NCI-H460 (cell line): ENCODE results near the gene DISC1. TPM values are rescaled to one million over a fixed set of nuclear protein-coding genes. Genes with fewer than 3 reads are reported as not detected.

ENCODE experiments used
- DNase-seq: peaks from one replicate; pipeline ENCODE4 v3.0.0-alpha.2; 2016; ENCODE audit warnings: low read depth; ENCODE audit errors: extremely low read depth
- total RNA-seq: library from RNA; depleted of rRNA; stranded (reverse); fragments of >200 nt; shearing (Covaris generic); gene quantifications from 2 replicates; pipeline ENCODE4 v1.2.3, GENCODE V29; 2014

Gene DISC1
- total RNA-seq, 1 experiment from 2014 or later = 1.3 TPM

DNA sequence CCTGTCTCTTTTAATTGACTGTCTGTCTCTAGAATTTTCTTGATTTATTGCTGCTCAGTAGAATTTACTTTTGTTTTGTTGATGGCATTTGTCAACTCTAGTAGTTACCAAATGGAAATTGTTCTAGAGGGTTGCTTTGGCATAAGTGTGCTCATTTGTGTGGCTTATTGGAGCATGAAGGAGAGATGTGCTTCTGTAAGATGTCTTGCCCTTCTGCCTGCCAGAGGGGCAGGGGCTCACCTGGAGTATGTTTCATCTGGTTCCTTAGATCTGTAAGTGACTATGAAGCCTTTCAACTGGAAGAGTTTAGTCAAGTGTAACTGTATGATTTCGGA lies 345.5 kb downstream of the DISC1 start:
- no peak for DNase-seq

DNA sequence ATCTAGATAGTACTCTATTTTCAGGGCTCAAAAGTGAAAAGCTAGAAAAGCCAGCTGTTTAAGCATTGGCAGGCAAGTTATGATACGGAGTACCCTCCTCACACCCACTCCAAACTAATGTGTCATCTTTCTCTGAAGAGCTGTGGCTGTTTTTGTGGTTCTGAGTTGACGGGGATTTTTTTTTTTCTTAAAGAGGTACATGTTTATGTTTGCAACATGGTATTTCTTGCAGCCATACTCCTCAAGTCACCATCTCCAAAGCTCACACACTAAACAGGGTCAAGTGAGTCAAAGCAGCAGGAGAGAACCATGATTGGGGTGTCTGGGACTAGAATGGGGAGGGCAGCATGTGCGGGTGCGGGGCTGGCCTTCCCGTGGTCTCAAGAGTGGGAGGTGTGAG lies 347.2 kb downstream of the DISC1 start:
- DNase-seq = no peak

DNA sequence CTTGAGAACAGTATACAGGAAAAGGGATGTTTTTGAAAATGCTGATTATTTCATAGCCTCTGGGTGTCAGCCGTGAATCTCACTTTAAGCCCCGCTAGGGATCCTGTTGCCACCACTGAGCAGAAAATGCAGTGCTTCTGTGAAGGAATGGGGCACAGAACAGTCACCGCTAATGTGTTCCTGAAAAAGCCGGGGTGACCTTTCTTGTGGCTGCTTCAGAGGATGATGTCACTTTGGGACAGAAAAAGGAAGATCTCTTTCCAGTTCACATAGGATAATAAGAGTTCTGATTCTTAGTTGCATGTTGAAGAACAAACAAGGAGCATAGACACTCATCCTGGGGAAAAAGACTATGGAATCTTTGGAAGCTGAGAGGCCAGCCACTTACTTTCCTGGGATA lies 349.6 kb downstream of the DISC1 start:
- DNase-seq = no peak

DNA sequence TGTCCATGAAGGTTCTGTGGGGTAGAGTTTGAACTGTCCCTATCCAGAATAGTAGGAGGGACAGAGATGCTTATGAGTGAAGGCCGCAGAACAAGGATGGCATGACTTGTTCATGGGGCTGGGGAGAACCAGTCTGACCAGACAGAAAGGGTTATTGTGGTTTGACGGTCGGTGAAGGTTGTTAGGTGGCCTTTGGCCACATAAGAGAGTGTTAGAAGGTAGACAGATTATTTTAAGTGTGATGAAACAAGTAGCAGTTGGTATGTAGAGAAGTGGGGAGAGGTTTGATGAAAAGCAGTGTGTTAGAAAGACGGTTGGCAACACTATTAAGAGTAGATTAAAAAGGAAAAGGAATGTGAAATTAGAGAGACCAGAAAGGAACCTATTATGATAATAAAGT lies 355.1 kb downstream of the DISC1 start:
- DNase-seq = no peak

DNA sequence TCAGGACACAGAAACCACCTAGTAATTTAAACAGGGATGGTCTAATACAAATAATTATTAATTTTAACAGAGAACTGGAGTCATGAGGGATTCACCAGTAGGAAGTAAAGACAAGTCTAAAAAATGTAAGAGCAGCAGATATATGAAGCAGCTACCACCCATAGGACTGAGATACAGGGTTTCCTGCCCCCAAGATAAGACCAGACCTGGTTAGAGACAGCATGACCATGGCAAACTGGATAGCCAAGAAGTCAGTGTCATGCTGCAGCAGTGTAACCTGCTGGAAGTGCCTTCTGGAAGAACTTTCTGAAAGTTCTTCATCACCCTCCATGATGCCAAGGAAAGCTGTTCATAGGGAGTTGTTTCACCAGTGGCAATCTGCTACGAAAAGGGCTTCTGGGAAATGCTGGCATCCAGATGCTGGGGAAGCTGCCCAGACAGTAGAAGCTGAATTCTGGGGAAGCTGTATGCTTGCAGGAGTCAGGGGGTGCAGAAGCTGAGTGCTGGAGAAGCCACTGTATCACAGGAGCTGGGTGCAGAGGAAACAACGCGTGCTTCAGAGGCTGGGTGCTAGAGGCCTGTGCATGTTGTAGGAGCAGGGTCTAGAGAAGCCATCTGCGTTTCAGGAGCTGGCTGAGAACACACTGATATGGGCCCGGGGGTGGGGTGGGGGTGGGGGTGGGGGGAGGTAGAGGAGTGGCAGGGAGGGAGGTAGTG lies 356.4 kb downstream of the DISC1 start:
- DNase-seq = no peak

DNA sequence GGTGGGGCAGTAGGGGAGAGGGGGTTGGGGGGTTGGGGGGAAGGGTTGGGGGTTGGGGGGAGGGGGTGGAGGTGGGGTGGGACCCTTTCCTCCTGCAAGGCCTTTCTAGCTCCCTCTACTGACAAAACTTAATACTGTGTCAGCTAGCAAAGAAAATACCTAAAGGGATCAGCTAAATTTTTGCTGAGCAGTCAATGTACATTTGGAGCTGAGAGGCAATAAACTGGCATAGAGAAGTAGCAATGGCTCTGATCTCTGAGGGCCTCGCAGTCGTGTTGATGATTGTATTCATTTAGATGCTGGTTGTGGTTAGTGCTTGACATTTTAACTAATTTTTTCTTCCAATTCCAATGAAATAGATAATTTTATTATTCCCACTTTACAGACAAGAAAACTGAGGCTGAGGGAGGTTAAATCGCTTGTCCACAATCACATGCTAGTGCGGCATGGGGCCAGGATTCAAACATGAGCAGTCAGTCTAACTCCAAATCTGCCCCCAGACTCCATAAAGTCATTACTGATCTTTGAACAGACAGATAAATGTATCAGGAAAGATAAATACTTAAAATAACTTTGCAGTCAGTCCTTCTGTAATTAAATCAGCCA lies 357.1 kb downstream of the DISC1 start:
- DNase-seq = no peak

DNA sequence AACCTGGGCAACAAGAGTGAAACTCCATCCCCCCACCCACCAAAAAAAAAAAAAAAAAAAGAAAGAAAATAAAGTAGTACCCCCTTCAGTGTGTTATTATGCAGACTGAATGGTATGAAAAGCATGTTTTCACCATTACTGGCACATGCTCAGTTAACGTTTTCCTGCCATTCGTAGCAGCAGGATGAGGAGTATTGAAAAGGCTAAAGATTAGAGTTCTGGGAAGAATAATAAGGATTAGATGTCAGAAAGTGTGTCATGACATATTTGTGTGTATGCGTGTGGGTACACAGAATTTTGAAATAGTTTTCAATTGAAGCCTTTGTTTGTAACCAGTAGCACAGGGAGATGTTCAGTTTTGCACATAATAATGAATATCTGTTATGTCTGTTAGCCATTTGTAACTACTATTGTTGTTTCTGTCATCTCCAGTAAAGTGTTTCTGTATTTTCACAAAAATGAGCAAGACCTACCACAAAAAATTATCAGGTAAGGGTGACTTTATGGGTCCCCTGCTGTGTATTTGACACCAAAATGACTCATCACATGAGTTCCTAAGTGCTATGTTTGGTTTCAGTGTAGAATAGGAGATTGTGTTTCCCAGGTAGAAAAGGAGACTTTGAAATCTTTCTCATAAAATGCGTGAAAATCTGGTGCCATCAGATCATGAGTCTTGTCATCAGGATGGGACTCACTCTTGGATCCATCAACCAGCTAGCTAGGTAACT lies 358.9 kb downstream of the DISC1 start:
- DNase-seq = no peak

DNA sequence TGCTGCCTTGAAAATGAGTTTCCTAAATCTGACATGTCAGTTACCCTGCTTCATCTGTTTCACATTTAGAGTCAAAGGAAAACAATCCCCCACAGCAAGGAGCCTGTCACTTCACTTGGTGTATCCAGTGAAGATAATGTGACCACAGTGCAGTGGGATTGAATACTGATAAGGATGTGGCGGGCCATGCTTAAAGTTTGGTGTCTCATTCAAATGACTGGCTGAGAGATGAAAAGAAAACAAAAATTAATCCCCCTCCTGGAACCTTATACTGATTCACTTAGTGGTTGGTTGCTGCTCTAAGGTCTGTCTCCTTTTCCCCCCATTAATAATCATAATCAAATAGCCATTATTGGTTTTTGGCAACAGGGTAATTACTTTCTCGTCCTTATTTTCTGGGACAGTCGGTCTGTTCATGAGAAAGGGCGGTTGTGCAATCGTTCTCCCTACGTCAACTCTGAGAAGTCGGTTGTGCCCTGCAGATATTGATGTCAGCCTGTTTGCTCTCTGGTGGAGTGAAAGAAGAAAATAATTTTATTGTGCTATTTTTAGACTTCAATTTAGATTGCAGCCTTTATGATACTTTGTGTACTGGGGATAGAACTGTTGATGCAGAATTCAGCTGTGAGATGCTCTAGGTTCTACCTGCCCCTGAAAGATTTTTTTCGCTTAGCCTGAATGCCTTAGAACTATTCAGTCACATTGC lies 360.2 kb downstream of the DISC1 start:
- DNase-seq = no peak

DNA sequence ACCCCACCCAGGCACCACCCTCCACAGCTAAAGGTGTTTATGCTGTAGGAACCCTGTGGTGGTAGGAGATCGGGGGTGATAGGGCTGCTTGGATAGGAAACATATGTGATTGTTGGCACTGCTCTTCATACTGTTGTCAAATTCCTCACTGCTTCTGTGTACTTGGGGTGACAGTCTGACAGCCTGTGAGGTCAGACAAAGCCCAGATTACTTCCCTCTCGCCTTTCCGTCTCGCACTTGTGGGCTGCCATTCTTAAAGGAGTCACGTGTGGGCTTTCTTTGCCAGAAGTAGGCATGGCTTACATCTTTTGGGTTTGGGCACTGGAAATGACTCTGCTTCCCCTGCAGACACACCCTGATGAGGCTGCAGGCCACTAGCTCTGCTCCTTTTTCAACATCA lies 363.8 kb downstream of the DISC1 start:
- no peak for DNase-seq

DNA sequence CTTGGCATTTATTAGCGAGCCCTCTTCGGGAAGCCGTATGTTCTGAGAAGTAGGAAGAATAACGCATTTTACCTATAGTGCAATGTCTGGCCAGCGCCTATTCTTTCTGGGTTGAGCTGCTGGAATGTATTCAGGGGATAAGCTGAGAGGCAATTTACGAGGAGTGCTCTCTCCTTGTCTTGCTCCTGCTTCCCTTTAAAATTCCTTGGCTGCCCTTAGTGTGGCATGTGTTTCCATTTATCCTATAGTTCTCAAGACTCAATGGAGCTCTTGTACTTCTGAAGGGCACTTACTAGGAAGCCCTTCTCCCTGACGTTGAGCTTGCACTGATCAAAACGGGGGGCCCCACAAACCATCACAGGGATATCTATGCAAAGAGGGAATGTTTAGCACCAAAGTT lies 364.6 kb downstream of the DISC1 start:
- DNase-seq = no peak

DNA sequence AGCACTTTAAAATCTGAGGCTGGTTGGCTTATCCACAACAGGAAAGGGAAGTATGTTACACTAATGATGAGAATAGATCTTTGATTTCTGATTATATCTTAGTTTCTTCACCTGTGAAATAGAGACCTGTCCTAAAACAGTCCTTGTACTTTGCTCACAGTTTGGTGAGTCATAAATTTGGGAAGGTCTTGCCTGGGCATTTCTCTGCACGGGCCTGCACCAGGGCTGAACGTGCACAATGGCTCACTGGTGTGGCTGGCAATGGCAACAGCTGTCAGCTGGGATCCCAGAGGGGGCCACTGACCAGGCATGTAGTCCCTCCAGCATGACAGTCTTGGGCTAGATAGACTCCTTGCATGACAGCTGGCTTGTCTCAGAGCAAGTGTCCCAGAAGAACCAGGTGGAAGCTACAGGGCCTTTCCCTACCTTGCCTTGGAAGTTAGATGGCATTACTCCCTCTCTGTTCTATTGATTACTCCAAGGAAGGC lies 367.4 kb downstream of the DISC1 start:
- no peak for DNase-seq

DNA sequence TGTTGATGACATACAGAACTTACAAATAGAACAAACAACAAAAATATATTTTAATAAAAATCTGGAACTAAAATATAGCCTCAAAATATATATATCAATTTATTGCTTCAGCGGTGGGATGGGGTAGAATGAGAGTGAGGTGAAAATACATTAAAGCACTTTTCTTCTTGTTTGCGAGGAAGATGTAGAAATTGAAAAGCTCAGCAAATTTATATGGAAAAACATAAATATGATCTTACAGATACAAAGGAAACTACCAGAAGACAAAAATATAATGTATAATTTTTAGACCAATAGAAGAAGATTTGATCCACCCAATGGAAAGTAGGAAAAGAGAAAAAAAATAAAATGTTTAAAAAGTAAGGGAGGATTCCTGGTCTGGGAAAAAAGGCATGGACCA lies 372.2 kb downstream of the DISC1 start:
- DNase-seq = no peak

DNA sequence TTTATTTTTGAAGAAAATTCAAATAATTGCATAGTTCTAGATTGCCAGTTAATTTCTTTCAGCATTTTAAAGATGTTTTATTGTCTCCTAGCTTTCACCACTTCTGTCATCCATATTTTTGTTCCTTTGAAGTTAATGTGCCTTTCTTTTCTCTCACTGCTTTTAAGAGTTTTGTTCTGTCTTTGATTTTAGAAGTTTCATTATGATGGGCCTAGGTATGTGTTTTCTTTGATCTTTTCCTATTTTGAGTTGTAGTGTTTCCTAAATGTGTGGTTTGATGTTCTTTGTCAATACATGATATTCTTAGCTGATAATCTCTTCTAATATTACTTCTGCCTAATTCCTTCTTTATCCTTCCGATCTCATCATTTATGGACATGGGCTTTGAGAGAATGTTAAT lies 378.7 kb downstream of the DISC1 start:
- DNase-seq = no peak

DNA sequence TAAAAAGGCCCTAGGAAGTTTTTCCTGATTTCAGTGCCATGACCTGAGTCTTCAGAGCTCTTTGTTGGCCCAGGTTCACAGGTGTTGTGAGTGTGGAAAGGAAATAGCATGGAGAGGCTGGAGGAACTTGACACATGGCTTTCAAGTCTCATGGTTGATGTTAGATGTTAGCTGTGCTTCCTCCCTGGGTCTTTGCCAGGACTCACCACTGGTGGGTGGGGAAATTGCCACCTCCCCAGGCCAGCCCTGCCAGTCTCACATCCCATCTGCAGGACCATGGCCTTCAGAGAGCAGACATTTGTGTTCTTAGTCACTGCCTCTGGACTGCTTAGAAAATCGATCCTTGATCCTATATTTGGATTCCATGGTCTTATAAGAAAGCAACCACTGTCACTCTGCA lies 383.2 kb downstream of the DISC1 start:
- no peak for DNase-seq

DNA sequence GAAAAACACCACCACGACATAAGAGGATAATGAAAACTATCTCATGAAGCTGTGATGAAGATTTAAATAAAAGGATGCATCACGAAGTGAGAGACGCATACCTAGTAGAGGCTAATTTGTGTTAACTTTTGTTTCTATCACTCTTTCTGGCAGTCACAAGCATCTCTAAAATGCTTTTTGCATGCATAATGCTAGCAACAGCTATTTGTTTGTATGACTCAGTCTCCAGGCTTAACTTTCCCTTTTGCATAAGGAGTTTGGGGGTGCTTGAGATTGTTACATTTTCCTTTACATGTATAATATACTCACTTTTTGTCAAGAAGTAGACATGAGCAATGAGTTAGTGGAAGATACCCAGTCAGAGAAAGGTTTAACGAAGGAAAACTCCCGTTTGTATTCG lies 385.4 kb downstream of the DISC1 start:
- DNase-seq = no peak

DNA sequence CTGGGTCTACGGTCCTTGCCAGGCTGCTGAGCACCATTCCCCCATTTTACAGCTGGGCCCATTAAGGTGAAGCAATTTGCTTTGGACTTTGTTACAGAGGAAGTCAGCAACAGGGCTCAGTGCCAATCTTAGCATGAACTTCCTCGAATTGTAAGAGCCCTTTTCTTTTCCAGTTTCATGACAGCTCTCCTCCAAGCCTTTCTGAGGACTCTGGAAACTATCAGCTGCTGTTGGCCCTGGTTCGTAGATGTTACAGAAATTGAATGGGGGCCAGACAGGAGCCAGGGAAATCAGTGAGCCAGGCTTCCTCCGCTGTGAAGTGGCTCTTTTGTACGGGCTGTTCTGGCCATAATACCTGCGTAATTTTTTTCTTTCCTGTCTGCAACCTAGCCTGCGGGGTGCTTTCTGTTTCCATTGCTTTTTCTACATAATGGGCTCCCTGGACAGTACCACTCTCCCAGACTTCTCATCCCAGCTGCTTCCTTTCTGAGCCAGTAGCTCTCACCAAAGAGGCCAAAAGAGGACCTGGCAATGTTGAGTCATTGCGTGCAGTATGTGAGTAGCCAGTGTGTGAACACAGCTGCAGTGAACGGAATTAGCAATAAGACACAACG lies 386.3 kb downstream of the DISC1 start:
- DNase-seq = no peak

DNA sequence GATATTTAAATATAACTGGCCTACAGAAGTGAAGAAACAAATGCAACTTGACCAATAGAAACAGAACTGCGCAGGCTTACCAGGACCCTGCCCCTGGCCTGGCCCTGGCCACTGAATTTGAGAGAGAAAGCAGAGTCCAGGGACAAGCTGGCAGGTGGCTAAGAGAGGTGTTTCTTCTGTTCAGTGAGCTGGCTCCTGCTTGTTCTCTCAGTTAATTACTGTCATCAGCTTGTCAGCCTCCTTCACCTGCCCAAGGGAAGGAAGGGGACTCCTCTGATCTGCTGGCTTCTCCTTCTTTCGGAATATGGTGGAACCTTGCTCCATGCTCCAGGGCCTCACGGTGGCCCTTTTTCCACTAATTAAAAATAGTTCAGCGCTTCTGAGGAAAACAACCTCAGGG lies 388.4 kb downstream of the DISC1 start:
- no peak for DNase-seq

DNA sequence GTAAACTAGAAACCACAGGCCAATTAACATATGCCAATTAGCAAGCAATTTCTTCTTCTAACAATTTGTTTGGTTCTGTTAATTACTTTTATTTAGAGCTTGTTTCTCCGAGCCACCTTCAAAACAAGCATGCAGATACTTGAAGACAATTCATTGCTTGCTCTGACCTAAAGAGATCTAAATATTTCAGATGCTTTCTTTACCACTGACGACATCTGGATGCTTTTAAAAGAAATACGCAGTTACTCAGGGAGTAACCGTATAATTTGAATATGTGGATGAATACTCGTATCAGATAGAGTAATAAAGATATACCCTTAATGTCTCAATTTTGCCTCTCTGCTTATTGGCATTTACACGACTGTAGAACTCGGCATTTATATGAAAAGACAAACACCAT lies 390.0 kb downstream of the DISC1 start:
- no peak for DNase-seq

DNA sequence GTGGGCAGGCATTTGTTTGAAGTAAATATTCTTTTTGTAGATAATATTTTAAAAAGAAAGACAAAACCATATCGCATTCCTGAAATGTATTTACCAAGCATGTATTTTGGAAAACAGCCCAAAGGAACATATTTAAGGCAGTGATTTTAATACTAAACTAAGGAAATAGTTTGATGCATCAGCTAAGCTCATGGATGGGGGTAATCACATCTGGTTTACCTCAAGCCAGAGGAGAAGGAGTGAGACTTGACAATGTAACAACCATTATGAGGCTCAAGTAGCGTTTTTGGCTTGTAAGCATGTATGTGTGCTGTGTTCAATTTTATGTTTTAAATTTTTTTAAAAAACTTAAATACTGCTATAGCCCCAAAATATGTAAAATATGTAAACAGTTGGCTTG lies 390.5 kb downstream of the DISC1 start:
- no peak for DNase-seq

DNA sequence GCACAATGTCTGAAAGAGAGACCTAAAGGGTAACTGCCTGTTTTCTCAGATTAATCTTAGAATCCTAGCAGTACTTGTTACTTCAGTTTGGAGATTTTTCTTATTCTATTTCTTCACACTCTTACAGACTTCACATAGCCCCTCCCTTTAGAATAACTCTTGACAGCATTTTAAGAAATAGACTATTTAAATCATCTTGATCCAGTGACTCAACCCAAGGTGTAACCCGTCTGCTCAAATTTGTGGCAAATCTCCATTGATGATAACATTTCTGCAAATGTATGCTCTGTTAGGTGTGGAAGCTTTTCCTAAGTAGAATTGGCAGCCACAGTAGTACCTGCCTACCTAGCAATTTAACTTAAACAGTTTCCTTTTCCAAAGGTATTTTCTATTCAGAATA lies 391.2 kb downstream of the DISC1 start:
- no peak for DNase-seq
